Loucy (cell line): ENCODE data around the gene SMAD5.

Source experiments
- H2AFZ ChIP-seq: fragments of 200-600 bp; sonication (generic); 2 replicates; pipeline ENCODE4 v1.6.0; 2016; ENCODE audit warnings: antibody characterized with exemption, mild to moderate bottlenecking, low read length, moderate library complexity
- H3F3A ChIP-seq: fragments of 200-600 bp; 2 replicates; pipeline ENCODE4 v1.6.0; 2016; ENCODE audit warnings: antibody characterized with exemption, low read depth, mild to moderate bottlenecking
- H3K27me3 ChIP-seq: fragments of 200-600 bp; sonication (generic); 2 replicates; pipeline ENCODE4 v1.6.1; 2014; ENCODE audit warnings: low read length, mild to moderate bottlenecking; ENCODE audit not compliant: insufficient read depth, poor library complexity, severe bottlenecking
- H3K36me3 ChIP-seq: fragments of 200-600 bp; sonication (generic); 2 replicates; pipeline ENCODE4 v1.6.1; 2016; ENCODE audit warnings: low read length; ENCODE audit not compliant: insufficient read depth
- H3K4me1 ChIP-seq: fragments of 200-600 bp; sonication (generic); 2 replicates; pipeline ENCODE4 v1.5.1; 2014; ENCODE audit warnings: low read length, mild to moderate bottlenecking; ENCODE audit not compliant: insufficient read depth, poor library complexity, severe bottlenecking
- H3K4me2 ChIP-seq: fragments of 200-600 bp; sonication (generic); 2 replicates; pipeline ENCODE4 v1.6.0; 2014; ENCODE audit warnings: antibody characterized with exemption, low read length, low read depth, mild to moderate bottlenecking; ENCODE audit not compliant: poor library complexity, severe bottlenecking
- H3K4me3 ChIP-seq: fragments of 200-600 bp; sonication (generic); 2 replicates; pipeline ENCODE4 v1.5.1; 2014; ENCODE audit warnings: low read length, mild to moderate bottlenecking, mixed read lengths; ENCODE audit not compliant: poor library complexity, severe bottlenecking
- H3K79me2 ChIP-seq: fragments of 200-600 bp; sonication (generic); 2 replicates; pipeline ENCODE4 v1.6.1; 2014; ENCODE audit warnings: low read length; ENCODE audit not compliant: insufficient read depth
- H3K9ac ChIP-seq: fragments of 200-600 bp; sonication (generic); 2 replicates; pipeline ENCODE4 v1.6.0; 2014; ENCODE audit warnings: mild to moderate bottlenecking, low read depth, low read length, moderate library complexity; ENCODE audit not compliant: poor library complexity, severe bottlenecking
- H3K9me2 ChIP-seq: fragments of 200-600 bp; sonication (generic); replicated peaks from 2 replicates; pipeline ENCODE4 v1.6.1; 2016; ENCODE audit warnings: low read depth, low read length, mixed read lengths
- H3K9me3 ChIP-seq: fragments of 200-600 bp; sonication (generic); 2 replicates; pipeline ENCODE4 v1.6.1; 2014; ENCODE audit warnings: mild to moderate bottlenecking, antibody characterized with exemption, low read length, low read depth; ENCODE audit not compliant: insufficient read depth
- H4K20me1 ChIP-seq: fragments of 200-600 bp; sonication (generic); 2 replicates; pipeline ENCODE4 v1.6.0; 2014; ENCODE audit warnings: antibody characterized with exemption, low read length, mild to moderate bottlenecking; ENCODE audit not compliant: insufficient read depth, poor library complexity, severe bottlenecking
- EZH2phosphoT487 ChIP-seq: fragments of 200-600 bp; IDR thresholded peaks from 2 replicates; pipeline ENCODE4 v1.6.1; 2018; ENCODE audit warnings: antibody characterized with exemption, mild to moderate bottlenecking, moderate library complexity, borderline replicate concordance
- TF ChIP-seq, protein P1 (sequence below): fragments of 200-600 bp; sonication (generic); conservative IDR thresholded peaks from 2 replicates; pipeline ENCODE4 v1.5.1; 2014; ENCODE audit warnings: mild to moderate bottlenecking, antibody characterized with exemption, low read length

The SMAD5 gene

DNA sequence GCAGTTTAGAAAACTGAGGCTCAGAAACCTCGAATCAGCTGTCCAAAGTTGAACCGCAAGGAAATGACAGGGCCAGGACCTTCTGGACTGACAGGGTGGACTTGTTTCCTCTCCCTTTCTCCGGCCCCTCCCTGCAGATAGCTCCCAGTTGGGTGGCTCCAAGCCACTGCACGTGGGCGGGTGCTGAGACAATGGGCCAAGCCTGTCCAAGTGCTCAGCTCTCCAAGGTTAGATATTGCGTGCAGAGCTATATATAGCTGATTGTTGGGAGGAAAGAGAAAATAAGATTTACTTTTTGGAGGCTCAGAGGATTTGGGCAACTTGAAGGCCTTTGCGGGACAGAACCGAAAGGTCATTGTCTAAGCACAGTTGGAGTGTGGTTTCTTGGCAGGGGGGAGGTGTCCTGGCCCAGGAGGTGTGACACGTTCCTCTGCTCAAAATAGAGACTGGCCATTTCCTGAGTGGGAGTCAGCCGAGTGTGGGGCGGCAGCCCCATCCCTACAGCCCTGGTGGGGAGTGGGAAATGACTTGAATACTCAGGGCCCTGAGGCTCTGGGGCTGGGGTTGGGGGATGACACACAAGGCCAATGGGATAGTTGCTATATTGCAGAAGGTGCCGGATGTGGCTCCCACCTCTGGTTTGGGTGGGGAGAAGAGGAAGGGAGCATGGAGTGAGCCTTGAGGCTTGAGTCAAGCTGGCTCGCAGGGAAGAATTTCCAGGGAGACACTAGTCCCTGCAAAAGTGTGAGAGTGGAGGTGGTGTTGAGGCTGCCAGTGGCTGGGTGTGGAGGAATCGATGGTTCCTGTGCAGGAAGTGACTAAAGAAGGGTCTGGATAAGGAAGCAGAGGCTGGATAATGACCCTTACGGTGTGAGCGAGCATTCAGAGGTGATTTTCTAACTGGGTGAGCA is 44.4 kb upstream of the SMAD5 start:
- no peak overlapping the region for H3K4me2 ChIP-seq

GRCh38 chr5:136089791-136090190 is 42.9 kb upstream of the SMAD5 start:
- H3K4me2 ChIP-seq: no peak overlapping the region

More for the DNA sequence above, 44.4 kb upstream of the SMAD5 start:
- Histone ChIP-seq H3K9me2 (no peaks in the 10 kb centered on the region), H4K20me1 (no peaks in the 10 kb centered on the region), H3F3A (no peaks in the 10 kb centered on the region), H3K79me2 (no peaks in the 10 kb centered on the region), H2AFZ (no peak overlapping the region), H3K36me3 (no peaks in the 10 kb centered on the region), H3K9ac (no peak overlapping the region), H3K9me3 (no peaks in the 10 kb centered on the region), H3K4me3 (no peak overlapping the region), H3K27me3 (no peaks in the 10 kb centered on the region), H3K4me1 (no peaks in the 10 kb centered on the region)
- TF ChIP-seq, protein P1, sequence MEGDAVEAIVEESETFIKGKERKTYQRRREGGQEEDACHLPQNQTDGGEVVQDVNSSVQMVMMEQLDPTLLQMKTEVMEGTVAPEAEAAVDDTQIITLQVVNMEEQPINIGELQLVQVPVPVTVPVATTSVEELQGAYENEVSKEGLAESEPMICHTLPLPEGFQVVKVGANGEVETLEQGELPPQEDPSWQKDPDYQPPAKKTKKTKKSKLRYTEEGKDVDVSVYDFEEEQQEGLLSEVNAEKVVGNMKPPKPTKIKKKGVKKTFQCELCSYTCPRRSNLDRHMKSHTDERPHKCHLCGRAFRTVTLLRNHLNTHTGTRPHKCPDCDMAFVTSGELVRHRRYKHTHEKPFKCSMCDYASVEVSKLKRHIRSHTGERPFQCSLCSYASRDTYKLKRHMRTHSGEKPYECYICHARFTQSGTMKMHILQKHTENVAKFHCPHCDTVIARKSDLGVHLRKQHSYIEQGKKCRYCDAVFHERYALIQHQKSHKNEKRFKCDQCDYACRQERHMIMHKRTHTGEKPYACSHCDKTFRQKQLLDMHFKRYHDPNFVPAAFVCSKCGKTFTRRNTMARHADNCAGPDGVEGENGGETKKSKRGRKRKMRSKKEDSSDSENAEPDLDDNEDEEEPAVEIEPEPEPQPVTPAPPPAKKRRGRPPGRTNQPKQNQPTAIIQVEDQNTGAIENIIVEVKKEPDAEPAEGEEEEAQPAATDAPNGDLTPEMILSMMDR: no peak
- no peak for TF ChIP-seq EZH2phosphoT487

DNA sequence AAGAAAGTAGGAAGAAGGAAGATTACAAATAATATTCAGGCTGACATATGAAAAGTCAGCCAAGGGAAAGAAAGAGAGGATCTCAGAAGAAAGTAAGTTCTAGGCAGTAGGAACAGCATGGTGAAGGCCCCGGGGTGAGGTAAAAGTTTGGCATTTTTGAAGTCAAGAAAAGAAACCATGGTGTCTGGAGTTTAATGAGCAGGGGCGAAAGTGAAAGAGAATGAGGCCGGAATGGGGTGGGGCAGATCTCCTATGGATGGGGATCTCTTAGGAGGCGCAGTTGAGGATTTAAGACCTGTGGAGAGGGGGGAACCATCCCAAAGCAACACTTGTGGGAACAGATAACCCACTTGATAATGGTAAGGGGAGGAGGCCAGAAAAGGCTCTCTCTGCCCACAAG is 42.3 kb upstream of the SMAD5 start:
- Histone ChIP-seq H3K4me1 (no peaks in the 10 kb centered on the region), H3K4me2 (no peak overlapping the region), H3K27me3 (no peaks in the 10 kb centered on the region), H4K20me1 (no peaks in the 10 kb centered on the region), H3F3A (no peaks in the 10 kb centered on the region), H2AFZ (no peak overlapping the region), H3K36me3 (no peaks in the 10 kb centered on the region), H3K9me3 (no peaks in the 10 kb centered on the region), H3K9ac (no peak overlapping the region), H3K79me2 (no peaks in the 10 kb centered on the region), H3K9me2 (no peaks in the 10 kb centered on the region), H3K4me3 (no peak overlapping the region)
- TF ChIP-seq EZH2phosphoT487: no peak
- TF ChIP-seq, protein P1: no peak

More at GRCh38 chr5:136089791-136090190, 42.9 kb upstream of the SMAD5 start:
- Histone ChIP-seq H3F3A (no peaks in the 10 kb centered on the region), H3K9ac (no peak overlapping the region), H3K9me3 (no peaks in the 10 kb centered on the region), H3K27me3 (no peaks in the 10 kb centered on the region), H3K4me3 (no peak overlapping the region), H3K4me1 (no peaks in the 10 kb centered on the region), H2AFZ (no peak overlapping the region), H3K9me2 (no peaks in the 10 kb centered on the region), H4K20me1 (no peaks in the 10 kb centered on the region), H3K36me3 (no peaks in the 10 kb centered on the region), H3K79me2 (no peaks in the 10 kb centered on the region)
- TF ChIP-seq EZH2phosphoT487: no peak
- TF ChIP-seq, protein P1: no peak
